ENCODE data around the gene GRXCR2.

- TF ChIP-seq EZH2 (IDR thresholded peaks at IDR 0.05; ENCODE audit: insufficient read depth, poor library complexity, severe bottlenecking) (no peak), EZH2phosphoT487 (IDR thresholded peaks at IDR 0.05; ENCODE audit: insufficient read depth, low read depth) (no peak)
These were observed 2.0 kb upstream of the GRXCR2 start for GRCh38 chr5:145874765-145875164.
